ENCODE measurements around the gene PRKCQ.

- TF ChIP-seq NFRKB (IDR thresholded peaks at IDR 0.05) (no peak), FOXA1 (IDR thresholded peaks at IDR 0.05) (no peak), L3MBTL2 (conservative IDR thresholded peaks at IDR 0.05) (no peak), FOXK2 (IDR thresholded peaks at IDR 0.05) (no peak), PKNOX1 (IDR thresholded peaks at IDR 0.05) (no peak), ZNF384 (IDR thresholded peaks at IDR 0.05) (no peak), SUZ12 (IDR thresholded peaks at IDR 0.05) (no peak), SP1 (IDR thresholded peaks at IDR 0.05) (no peak), ELF4 (IDR thresholded peaks at IDR 0.05) (no peak), ARNT (IDR thresholded peaks at IDR 0.05) (no peak), BHLHE40 (IDR thresholded peaks at IDR 0.05; ENCODE audit: borderline replicate concordance) (no peak), TARDBP (IDR thresholded peaks at IDR 0.05) (no peak), CTBP1 (IDR thresholded peaks at IDR 0.05; ENCODE audit: borderline replicate concordance) (no peak)
These were observed 5.4 kb downstream of the PRKCQ start for GRCh38 chr10:6574664-6575176.

Data from HEK293T (cell line).